Measurements from ENCODE around the gene CELF2.

CELF2 gene

DNA sequence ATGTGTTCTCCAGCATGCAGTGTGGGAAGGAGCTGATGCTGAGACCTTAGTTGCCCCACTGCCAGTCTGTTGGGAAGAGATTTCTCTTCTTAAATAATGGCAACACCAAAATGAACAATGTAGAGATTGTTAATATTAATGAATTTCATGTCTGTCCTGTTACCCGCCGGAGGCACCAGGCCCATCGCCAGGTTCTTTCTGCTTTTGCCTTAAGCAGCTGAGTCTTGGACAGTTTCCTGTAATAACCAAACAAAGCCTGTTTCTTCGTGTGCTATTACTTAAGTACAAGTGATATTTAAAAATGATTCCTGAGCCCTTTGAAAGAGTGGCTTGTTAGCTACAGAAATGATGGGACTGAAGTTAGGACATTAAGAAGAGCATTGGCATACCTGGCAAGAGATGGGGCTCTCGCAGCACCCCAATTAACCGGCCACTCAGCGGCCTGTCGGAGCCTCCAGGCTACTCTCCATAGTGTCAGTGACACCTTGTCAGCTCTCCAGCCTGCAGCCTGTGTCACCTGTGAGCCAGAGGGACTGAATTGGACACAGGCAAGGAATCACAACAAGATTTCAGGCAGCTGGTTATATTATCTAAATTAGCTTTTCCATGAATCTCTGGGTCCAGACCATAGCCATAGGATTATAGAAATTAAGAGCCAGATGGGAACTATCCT, 142.0 kb downstream of the CELF2 start:
- DNase-seq: no peak

DNA sequence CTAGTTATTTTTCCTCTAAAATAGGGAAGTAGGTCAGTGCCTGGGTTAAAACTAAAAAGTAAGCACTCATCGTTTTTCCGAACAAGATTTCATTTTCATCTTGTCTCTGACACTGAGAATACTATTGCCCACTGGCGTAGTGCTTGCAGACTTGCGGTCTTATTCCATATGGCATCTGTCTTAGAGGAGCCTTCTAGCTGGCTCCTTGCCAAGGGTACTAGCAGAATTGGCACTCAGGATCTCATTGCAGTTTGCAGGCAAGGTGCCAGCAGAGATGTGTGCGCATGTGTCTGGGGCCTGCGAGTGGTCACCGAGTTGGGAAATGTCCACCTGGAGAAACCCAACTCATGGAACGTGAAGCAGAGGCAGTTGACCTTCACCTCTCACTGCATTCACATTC, 143.4 kb downstream of the CELF2 start:
- DNase-seq: no peak

DNA sequence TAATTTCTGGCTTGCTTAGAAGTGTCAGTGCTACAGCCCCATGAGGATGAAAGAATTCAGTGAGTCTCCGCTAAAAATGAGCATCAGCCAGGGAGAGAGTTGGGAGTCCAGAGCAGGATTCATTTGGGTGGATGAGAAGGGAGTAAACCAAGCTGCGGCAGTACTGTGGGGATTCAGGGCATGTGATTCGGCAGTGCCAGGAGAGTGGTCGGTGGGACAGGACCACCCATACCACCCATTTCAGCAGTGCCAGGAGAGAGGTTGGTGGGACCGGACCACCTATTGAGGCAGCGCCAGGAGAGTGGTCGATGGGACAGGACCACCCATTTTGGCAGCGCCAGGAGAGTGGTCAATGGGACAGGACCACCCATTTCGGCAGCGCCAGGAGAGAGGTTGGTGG, 144.2 kb downstream of the CELF2 start:
- DNase-seq: no peak

DNA sequence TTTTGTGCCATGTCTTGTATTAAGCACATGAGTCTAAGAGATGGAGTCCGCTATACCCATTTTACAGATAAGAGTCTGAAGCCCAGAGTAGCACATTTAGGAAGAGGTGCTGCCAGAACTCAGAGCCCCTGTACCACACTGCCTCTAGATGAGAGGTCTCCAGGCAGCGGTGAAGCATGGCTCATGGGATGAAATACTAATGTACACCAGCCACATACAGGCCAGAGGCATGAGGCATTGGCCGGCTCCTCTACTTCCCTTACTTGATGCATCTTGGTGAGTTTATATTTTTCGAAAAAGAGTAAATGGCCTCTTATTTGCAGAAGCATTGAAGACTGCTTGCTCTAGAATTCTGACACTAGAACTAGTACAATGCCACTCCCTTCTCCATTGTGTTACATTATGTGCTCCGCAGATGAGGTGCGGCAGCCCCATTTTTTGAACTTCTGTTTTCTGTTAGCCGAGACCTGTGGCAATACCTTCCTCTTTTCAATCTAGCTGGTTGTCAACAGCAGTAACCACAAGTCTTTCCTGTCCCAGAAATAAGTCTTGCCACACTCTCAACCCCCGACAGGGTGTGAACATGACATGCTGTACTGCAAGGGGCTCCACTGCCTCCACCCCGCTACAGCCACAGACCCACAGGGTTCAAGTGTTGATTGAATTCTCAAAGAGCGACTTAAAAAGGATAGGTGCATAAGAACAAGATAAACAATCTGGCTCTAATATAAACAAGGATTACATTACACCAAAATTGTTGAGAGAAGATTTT, 145.3 kb downstream of the CELF2 start:
- DNase-seq: no peak

DNA sequence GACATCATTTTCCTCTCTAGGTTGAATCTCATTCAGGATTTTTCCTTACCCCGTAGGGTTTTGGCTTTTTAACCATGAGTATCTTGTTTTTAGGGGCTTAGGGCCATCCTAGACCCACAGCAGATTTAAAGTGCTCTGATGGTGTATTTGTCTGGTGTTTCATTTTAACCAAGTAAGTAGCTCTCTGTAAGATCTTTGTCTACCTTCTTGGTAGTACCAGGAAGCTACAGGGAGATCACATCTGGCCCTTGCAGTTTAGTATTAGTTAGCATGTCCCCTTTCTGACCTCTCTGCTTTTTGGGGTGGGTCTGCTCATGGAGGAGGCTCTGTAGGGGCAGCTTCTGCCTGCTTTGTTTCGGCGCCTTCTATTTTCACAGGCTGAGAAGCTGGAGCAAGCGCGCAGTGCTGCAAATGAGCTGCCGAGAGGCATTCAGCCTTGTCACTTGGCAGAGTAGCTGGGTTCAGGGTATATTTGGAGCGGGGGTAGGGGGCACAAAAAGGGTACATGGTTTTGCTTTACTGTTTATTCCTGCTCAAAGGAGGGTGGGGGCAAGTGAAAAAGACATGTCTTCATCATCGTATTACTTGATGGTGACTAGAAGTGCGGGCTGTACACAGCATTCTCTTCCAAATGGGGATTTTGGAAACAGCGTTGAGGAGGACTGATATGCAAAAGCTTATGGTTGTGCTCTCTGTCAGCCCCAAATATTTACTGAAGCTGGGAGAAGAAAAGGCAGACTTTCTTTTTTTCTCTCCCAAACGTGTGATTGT, 146.3 kb downstream of the CELF2 start:
- DNase-seq: no peak

DNA sequence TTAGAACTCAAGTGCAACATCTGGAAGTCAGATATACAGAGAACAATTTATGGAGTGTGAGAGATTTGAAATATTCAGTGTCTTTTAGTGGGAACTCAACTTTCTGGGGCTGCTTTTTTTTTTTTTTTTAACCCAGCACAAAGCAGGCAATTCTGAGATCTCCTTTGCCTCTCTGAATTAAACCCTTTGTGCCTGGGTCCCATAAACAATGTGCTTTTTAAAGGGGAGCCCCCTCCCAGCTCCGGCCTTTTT, 146.8 kb downstream of the CELF2 start:
- DNase-seq: no peak

DNA sequence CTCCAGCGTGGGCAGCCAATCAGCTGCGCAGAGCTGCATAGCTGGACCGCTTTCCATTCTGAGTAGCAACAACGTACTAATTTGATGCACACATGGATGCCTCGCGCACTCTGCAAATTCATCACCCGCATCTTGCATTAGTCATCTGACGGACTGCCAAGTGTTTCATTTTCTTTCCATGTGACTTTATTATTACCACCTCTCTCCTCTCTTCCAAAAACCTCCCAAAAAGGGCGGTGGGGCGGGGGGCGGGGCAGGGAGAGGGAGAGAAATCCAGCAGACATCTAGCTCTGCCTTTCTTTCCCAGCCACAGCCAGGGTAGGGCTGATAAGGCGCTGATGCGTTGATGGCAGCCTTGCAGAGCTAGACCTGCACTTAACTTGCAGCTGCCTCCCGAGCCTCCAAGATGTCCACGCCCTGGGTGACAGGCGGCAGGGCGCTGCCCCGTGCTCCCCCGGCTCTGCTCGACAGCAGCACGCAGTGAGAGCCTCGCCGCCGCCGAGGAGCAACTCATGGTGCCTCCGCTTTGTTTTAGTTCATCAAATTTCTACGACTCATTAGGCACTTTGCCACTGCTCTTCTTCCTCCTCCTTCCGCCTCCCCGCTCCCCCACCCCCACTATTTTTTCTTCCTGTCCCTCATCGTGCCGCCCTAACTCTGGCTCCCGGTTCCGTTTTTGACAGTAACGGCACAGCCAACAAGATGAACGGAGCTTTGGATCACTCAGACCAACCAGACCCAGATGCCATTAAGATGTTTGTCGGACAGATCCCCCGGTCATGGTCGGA, 147.3 kb downstream of the CELF2 start:
- no peak for DNase-seq

DNA sequence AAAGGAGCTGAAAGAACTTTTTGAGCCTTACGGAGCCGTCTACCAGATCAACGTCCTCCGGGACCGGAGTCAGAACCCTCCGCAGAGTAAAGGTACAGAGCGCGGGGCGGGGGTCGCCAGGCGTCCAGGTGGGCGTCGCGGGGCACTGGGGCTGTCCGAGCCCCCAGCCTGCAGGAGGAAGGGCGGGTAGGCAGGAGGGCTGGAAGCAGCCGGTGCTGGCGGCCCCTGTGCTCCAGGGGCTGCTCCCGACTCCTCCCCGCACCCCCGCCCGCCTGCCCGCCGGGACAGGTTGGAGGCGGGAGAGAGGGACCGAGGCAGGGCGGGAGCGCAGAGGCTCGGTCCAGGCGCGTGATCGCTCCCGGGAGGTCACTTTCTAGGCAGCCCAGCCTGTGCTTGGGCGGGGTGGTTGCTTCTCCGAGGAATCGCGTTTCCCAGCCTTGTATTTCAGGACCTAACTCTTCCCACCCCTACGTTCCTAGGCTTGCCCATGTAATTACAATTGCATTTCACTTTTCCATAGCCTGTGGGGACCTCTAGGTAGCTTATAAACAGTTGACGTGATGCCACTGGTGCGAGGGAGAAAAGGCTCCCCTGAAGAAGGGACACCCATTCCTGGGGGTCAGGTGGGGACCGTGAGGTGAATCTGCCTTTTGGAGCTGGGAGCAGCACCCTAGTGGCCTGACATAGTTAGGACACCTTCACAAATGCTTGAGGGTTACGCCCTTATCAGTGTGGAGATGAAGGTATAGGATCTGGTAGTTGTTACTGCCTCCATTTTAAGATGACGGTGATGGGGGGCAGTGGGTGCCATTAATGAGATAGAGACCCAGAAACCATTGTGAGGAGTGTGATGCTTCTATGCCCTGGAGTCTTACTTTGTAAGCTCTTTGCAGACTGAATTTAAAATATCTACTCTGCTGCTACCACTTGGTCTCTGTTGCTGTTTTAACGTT, 148.2 kb downstream of the CELF2 start:
- no peak for DNase-seq

DNA sequence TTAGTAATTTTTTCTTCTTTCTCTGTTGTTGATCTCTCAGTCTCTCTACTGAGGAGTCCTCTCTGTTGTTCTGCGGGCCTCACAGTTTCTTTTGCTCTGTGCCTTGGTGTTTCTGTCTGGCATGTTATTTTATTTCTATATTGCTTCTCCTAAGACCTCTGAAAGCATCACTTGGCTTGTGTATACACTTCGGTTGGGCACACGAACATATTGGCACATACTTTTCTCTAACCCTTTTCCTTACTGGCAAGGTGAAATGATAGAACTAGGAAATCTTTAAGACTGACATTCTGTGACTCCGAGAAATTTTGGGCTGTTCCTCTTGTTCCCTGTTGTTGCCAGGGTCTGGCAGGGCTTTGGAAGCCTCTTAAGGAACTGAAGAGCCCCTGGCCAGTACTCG, 148.9 kb downstream of the CELF2 start:
- DNase-seq: no peak

DNA sequence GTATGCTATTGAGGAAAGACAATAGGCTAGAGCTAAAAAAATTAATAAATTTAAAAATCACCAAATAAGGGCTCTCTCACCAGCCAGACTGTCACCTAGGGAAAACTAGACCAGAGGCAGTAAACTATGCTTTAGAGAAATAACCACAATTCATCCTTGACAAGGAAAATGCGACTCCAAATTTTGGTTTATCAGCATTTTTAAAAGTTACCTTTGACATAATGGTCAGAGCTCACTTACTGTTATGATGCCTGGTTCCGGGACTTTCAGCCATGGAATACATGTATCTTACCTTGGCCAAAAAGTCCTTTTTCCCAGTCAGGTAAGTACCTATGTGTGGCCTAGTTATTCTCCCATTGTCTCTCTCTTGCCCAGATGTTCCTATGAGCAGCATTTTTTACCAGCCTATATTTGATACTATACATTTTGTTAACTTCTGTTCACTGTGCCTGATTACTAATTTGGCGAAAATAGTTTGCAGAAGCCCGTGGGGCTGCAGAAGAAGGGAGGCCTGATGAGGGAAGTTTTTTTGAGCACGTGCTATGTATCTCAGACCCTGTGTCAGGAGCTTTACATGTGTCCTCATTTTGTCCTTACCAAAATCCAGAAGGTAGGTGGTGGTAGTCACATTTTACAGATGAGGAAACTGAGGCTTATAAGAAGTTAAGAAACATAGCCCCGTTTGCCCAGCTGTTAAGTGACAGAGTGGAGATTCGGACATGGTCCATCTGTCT, 149.7 kb downstream of the CELF2 start:
- no peak for DNase-seq

DNA sequence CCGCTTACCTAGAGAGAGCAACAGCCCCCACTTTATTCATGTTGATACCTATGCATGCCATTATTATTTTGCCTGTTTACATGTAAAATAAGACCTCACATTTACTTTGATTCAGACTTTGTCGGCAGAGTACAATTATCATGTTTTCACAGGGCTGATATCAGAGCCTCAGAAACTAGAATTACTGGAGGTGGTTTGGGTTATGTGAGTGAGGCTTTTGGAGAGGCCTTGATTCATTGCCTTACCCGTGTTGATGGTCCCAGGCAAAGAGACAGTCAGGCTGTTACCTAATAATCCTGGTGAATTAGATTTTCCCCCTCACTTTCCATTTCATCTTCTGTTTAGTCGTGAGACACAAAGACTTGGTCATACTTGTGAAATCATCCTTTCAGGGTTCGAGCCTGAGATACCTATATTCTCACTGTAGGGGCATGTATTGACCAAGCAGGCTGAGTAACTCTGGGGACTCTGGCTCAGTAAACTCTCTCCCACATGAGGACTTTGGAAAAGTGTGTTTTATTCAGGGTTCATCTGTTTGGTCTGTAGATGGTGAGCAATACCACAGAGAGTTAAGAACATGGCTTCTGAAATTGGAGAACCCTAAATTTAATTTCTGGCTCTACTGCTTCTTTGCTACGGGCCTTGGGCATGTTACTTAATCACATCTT, 150.9 kb downstream of the CELF2 start:
- DNase-seq: no peak

DNA sequence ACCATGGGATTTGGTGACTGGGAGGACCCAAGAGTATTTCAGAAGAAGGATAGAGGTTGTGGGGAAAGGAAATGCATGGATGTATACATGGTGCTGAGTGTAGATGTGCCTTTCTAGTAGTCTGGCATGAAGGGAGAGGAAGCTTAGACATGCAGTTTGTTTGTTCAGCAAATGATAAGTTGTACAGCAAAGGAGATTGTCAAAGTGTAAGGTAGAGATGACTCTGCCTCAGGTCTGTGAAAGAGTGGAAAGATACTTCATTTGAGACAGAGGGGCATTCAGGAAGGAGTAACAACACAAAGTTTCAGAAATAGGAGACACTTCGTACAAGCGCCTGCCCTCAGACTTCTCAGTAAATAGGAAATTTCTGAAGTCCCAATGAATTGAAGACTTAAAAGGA, 152.3 kb downstream of the CELF2 start:
- DNase-seq: no peak

DNA sequence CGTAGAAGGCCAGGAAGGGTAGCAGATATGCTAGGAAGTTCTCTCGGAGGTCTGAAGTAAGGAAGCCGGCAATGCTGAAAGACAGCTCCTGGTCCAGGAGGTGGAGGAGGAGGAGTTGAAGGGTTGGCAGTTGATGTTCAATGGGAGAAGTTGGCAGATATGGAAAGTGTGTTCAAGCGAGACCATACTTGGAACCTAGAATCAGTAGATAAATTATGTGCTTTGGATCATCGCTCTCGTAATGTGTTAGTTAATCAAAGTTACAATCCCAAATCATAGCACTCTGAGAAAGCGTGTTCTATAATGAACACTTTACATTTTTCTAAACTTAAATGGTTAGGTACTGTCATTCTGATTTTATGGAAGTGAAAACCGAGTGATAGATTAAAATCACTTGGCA, 152.9 kb downstream of the CELF2 start:
- no peak for DNase-seq

DNA sequence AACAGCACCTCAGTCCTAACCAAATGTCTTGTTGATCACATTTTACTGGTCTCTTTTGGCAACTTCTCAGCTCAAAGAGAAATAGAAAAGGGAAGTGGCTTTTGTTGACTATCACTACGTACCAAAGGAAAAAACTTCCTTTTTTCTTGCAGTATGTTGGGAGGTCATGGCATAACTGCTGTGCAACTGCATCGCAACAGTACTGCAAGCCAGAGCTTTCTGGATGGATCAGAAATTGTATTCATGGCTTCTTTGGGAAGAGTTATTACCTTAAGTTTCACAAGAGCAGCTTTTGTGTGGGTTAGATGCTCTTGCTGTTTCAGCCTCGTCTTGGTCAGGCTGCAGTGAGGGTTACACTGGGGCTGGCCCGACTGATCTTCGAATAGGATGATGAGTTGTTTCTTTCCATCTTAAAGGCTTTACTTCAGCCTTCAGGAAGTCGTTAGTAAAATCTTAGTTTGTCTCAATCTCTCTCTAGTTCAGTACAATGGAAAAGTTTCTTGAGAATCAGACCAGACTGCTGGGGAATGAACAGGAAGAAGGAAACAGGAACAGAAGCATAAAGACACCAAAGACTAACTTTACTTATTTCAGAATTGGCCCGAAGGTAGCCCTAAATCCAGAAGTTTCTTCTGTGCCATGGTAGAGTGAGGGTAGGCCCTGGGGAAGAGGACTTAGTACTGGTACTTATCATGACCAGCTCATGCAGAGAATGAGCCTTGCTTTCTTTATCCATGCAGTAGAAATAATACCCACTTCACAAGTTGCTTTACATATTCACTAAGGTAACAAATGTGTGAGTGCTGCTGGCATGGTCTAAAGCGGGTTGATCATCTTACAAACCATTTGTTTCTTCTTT, 153.6 kb downstream of the CELF2 start:
- no peak for DNase-seq

DNA sequence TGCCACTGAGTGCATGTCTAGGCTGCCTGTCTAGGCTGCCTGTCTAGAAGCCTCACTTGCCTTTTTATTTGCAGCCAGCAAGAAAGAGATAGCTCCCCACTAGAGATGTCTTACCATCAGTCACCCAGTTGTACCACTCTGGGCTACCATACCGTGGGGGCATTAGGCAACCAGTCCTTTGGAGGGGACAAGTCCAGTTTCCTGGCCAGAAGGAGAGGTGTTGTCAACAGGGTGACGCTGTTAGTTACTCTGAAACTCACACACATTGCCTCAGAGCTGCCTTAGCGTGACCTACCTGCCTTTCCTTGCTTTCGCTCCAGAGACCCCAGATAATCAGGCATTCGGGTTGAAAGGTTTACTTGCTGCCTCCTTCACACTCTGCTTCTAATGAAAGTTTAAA, 155.4 kb downstream of the CELF2 start:
- DNase-seq: no peak

DNA sequence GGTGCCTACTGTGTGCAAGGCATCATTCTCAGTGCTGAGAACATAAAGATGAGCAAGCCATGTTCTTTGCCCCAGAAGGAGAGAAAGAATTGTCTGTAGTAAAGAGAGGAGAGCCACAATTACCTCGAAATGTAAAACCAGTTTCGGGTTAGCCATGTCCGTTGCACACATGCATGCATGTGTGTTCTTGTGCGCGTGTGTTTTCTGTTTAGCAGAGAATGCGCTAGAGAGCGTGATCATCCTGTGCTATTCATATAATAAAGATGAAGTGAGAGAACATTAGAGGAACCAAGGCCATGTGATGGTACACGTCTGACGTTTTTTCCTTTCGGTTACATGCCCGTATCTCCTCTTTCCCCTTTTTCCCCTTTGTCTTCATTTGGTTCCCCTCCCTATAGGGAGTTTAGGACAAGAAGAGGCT, 158.2 kb downstream of the CELF2 start:
- no peak for DNase-seq

DNA sequence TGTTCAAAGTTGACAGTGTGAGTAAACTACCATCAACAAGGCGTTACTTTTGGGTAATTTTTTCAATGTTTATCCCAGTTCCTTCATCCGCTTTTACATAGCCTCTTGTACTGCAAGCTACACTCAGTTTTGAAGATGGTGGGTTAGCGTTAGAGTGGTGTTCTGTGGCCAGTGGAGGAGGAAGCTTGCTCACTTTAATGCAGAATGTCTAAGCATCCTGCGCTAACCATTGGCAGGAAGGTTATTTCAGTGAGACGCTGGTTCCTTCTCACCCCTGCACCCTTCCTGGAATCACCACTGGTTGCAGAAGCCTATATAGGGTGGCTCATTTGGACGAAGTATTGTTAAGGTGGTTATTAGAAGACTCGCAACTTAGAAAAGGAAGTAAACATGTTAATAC, 159.1 kb downstream of the CELF2 start:
- no peak for DNase-seq

DNA sequence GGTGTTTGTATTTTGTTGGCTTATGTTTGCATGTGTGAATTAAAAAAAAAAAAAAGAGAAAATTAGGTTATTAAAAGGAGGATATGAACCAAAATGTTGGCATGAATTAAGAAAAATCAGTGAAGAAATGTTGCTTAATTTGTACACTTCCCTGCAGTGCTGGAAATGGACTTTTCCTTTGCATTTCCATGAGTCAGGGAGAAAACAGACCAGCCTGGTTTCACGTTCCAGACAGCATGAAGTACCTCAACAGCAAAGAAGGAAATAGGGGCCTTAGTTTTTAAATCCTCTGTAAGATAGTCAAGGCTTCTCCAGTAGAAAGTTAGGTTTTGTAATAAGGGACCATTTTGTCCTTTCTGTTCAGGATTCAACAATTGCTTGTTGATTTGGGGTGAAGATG, 159.7 kb downstream of the CELF2 start:
- DNase-seq: no peak

DNA sequence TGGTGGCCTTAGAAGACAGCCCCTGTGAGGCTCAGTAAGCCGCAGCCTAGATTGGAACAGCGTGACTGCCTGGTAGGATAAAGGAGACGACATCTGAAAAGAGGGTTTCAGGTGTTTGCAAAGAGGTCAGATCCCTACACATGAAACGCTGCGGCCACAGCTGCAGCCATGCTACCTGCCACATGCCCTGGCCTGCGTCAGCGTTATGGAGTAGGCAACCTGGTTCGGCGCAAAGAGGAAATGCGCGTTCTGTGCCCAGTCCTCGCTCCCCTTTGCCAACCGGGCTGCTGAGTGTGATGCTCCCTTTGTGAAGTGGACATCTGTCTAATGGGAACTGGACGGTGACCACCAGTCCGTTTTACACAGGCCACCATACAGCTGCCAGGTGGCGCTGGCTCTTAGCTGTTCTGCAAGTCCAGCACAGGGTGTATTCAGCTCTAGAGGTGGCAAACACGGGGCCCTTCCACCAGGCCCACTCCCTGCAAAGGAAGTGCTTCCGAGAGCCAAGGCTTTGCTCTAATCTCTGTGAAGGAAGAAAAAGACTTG, 160.3 kb downstream of the CELF2 start:
- DNase-seq: no peak

Data from DMS79 (cell line).